B cell (primary cell): ENCODE measurements around the gene SLC25A26. TPM values are rescaled to one million over a fixed set of nuclear protein-coding genes. Genes with fewer than 3 reads are reported as not detected.

Source experiments
- ATAC-seq: fragments of 200-7000 bp; cut with Tn5 transposase; one replicate; pipeline ENCODE4 v1.10.0; 2021; ENCODE audit warnings: low read depth, mild to moderate bottlenecking, moderate number of reproducible peaks, moderate library complexity
- CTCF ChIA-PET: fragments of 350-600 bp; sonication (Branson Sonifier 250); formaldehyde crosslinking; loops from one replicate; lab custom pipeline; 2021; ENCODE audit warnings: antibody characterized with exemption, inconsistent platforms; lab: Charles Lee
- POLR2A ChIA-PET: fragments of 350-600 bp; sonication (Branson Sonifier 250); formaldehyde crosslinking; loops from one replicate; lab custom pipeline; 2021; ENCODE audit warnings: antibody characterized with exemption; lab: Charles Lee
- DNase-seq: peaks from one replicate; pipeline ENCODE4 v3.0.0; 2013
- H2AFZ ChIP-seq: 2 replicates; pipeline ENCODE4 v1.6.1; 2012; ENCODE audit warnings: mild to moderate bottlenecking, low read depth, low read length; ENCODE audit not compliant: insufficient read depth, poor library complexity, severe bottlenecking
- H3K27ac ChIP-seq, 2 donors: 1 replicate in 1 of 2; 2 replicates in 1 of 2; pipeline ENCODE4 v1.5.1; 2012 to 2013; ENCODE audit warnings: low read length in 2 of 2, mild to moderate bottlenecking in 2 of 2, moderate library complexity in 1 of 2
- H3K27me3 ChIP-seq, 4 experiments: fragments of 200-600 bp in 1 of 4; sonication (generic) in 1 of 4; replicated peaks in 1 of 4; 1 replicate in 2 of 4; 2 replicates in 2 of 4; pipeline versions ENCODE4 v1.6.1 to v1.7.0; 2013 to 2016; ENCODE audit warnings: low read length in 3 of 4, mild to moderate bottlenecking in 2 of 4, mixed read lengths in 1 of 4, moderate library complexity in 1 of 4; ENCODE audit not compliant: insufficient read depth in 4 of 4, control insufficient read depth in 3 of 4; ENCODE audit errors: control extremely low read depth in 1 of 4
- H3K36me3 ChIP-seq, 2 experiments: replicated peaks in 1 of 2; 1 replicate in 1 of 2; 2 replicates in 1 of 2; pipeline versions ENCODE4 v1.6.1 to v1.7.1; 2013; ENCODE audit warnings: low read length in 1 of 2; ENCODE audit not compliant: insufficient read depth in 2 of 2, control insufficient read depth in 1 of 2; ENCODE audit errors: control extremely low read depth in 1 of 2, extremely low read depth in 1 of 2
- H3K4me1 ChIP-seq, 2 donors: fragments of 200-600 bp in 1 of 2; sonication (generic) in 1 of 2; 1 replicate in 1 of 2; 2 replicates in 1 of 2; pipeline versions ENCODE4 v1.5.1 to v1.6.1; 2013 to 2017; ENCODE audit warnings: low read length in 2 of 2; ENCODE audit not compliant: control insufficient read depth in 2 of 2, insufficient read depth in 2 of 2
- H3K4me2 ChIP-seq: replicated peaks from 2 replicates; pipeline ENCODE3; 2012; ENCODE audit warnings: mild to moderate bottlenecking, low read depth, low read length; ENCODE audit not compliant: poor library complexity, severe bottlenecking
- H3K4me3 ChIP-seq, 5 experiments: fragments of 200-600 bp in 1 of 5; sonication (generic) in 1 of 5; 1 replicate in 3 of 5; 2 replicates in 2 of 5; pipeline versions ENCODE4 v1.5.1 to v1.7.0; 2011 to 2016; ENCODE audit warnings: low read length in 4 of 5, mild to moderate bottlenecking in 4 of 5, low read depth in 2 of 5, control low read depth in 1 of 5, moderate library complexity in 1 of 5; ENCODE audit not compliant: insufficient read depth in 1 of 5; ENCODE audit errors: control extremely low read depth in 1 of 5, extremely low read depth in 1 of 5
- H3K79me2 ChIP-seq: fragments of 200-600 bp; sonication (generic); one replicate; pipeline ENCODE4 v1.6.0; 2016; ENCODE audit warnings: low read length; ENCODE audit not compliant: control insufficient read depth, insufficient read depth
- H3K9ac ChIP-seq: fragments of 200-600 bp; sonication (generic); 2 replicates; pipeline ENCODE4 v1.6.1; 2017; ENCODE audit warnings: mild to moderate bottlenecking, low read length, moderate library complexity
- H3K9me3 ChIP-seq, 3 donors: one replicate each; pipeline versions ENCODE4 v1.6.1 to v1.7.1; 2013; ENCODE audit warnings: low read length in 2 of 3; ENCODE audit not compliant: control insufficient read depth in 2 of 3, insufficient read depth in 1 of 3; ENCODE audit errors: control extremely low read depth in 1 of 3
- H4K20me1 ChIP-seq: 2 replicates; pipeline ENCODE4 v1.6.0; 2012; ENCODE audit warnings: mild to moderate bottlenecking, low read length; ENCODE audit not compliant: insufficient read depth, control insufficient read depth, poor library complexity, severe bottlenecking
- H3K27ac Mint-ChIP-seq: one replicate; pipeline ENCODE4 v1.8.0; 2021; ENCODE audit warnings: mixed read lengths
- H3K27me3 Mint-ChIP-seq: one replicate; pipeline ENCODE4 v1.8.0; 2021; ENCODE audit warnings: mixed read lengths
- H3K4me1 Mint-ChIP-seq: one replicate; pipeline ENCODE4 v1.8.0; 2021; ENCODE audit warnings: mixed read lengths
- H3K4me3 Mint-ChIP-seq: one replicate; pipeline ENCODE4 v1.8.0; 2021; ENCODE audit warnings: mixed read lengths
- H3K9me3 Mint-ChIP-seq: one replicate; pipeline ENCODE4 v1.8.0; 2022; ENCODE audit warnings: mixed read lengths; ENCODE audit not compliant: insufficient read depth
- CTCF ChIP-seq: fragments of 200-600 bp; IDR thresholded peaks from one replicate; pipeline ENCODE4 v1.8.0; 2022; ENCODE audit warnings: antibody characterized with exemption, mild to moderate bottlenecking
- EZH2 ChIP-seq: IDR thresholded peaks from 2 replicates; pipeline ENCODE4 v1.6.1; 2012; ENCODE audit warnings: borderline replicate concordance, low read depth, mild to moderate bottlenecking, moderate library complexity, low read length; ENCODE audit not compliant: insufficient read depth, poor library complexity, severe bottlenecking
- WGBS: methylation state at CpG from one replicate; pipeline ENCODE4 v1.1.5; 2013; ENCODE audit warnings: missing lambda C conversion rate; ENCODE audit not compliant: insufficient coverage; 5-methylcytosine and 5-hydroxymethylcytosine counted together
- intact Hi-C: fragments of 100-400 bp; cut with micrococcal nuclease; formaldehyde crosslinking; loops from one replicate; pipeline ENCODE4 v1.10.0; 2022
- polyA plus RNA-seq: library from polyadenylated mRNA; depleted of rRNA; stranded (reverse); fragments of >200 nt; gene quantifications from 2 replicates; pipeline ENCODE4 v1.2.3, GENCODE V29; 2012
- total RNA-seq, 2 donors: library from RNA; stranded (reverse); fragments of 120-200 nt in 1 of 2; gene quantifications; 1 replicate in 1 of 2; 2 replicates in 1 of 2; pipeline versions ENCODE4 v1.2.3 to v1.2.4, GENCODE V29; 2013 to 2022

The SLC25A26 gene
- total and polyA plus RNA-seq, 2 donors (not counting 1 experiment from before 2014, with no cell fraction given) = 22.3 to 23.8 TPM

- Mint-ChIP-seq H3K9me3 (no peaks in the 10 kb centered on the region), H3K4me3 (no peak overlapping the region), H3K27me3 (no peaks in the 10 kb centered on the region), H3K4me1 (peaks cover 24% of the 10 kb centered on the region), H3K27ac (no peak overlapping the region)
- Histone ChIP-seq H2AFZ (no peak overlapping the region), H3K9me3 (no peaks in the 10 kb centered on the region), H3K79me2 (peaks cover 42% of the 10 kb centered on the region), H3K9ac (no peak overlapping the region), H4K20me1 (no peaks in the 10 kb centered on the region), H3K36me3 (no peaks in the 10 kb centered on the region), H3K4me1 (peaks cover 12 to 14% of the 10 kb centered on the region in 2 donors), H3K27ac (no peak overlapping the region), H3K4me2 (no peak overlapping the region), H3K4me3 (no peak overlapping the region), H3K27me3 (no peaks in the 10 kb centered on the region)
- ChIA-PET CTCF (interaction anchor here (0.6 to 0.8 kb wide), 2 partner anchors 210 to 467 kb away, joined by 3 read pairs; no protein-coding TSS in a partner anchor), POLR2A (no interaction called here)
- intact Hi-C loops = no loop called here
- no CpG with 5 or more reads among the region's 2 CpGs for WGBS
- DNase-seq = no peak
- TF ChIP-seq CTCF (no peak), EZH2 (no peak)
- ATAC-seq = no peak
Observed at GRCh38 chr3:66297260-66297873, 76.6 kb downstream of the SLC25A26 start.

GRCh38 chr3:66297900-66298299, 77.1 kb downstream of the SLC25A26 start:
- DNase-seq = no peak
- ChIA-PET CTCF (interaction anchor here (0.5 to 0.8 kb wide), 4 partner anchors 11 to 467 kb away, joined by 3 to 4 read pairs (median 3); no protein-coding TSS in a partner anchor), POLR2A (no interaction called here)

More at GRCh38 chr3:66297900-66298299, 77.1 kb downstream of the SLC25A26 start:
- Histone ChIP-seq H3K36me3 (no peaks in the 10 kb centered on the region), H3K4me3 (no peak overlapping the region), H3K27me3 (no peaks in the 10 kb centered on the region), H2AFZ (no peak overlapping the region), H3K4me2 (no peak overlapping the region), H3K9ac (no peak overlapping the region), H4K20me1 (no peaks in the 10 kb centered on the region), H3K27ac (no peak overlapping the region), H3K4me1 (peaks cover 18 to 19% of the 10 kb centered on the region in 2 donors), H3K9me3 (no peaks in the 10 kb centered on the region), H3K79me2 (peaks cover 40% of the 10 kb centered on the region)
- no peaks in the 10 kb centered on the region for H3K27me3 Mint-ChIP-seq
- H3K27ac Mint-ChIP-seq = no peak overlapping the region
- H3K4me3 Mint-ChIP-seq = no peak overlapping the region
- H3K9me3 Mint-ChIP-seq = no peaks in the 10 kb centered on the region
- intact Hi-C loops = no loop called here
- no peak for ATAC-seq
- WGBS = 100% methylated on average over 1 of the region's 2 CpGs
- H3K4me1 Mint-ChIP-seq = peaks cover 27% of the 10 kb centered on the region
- TF ChIP-seq CTCF (no peak), EZH2 (no peak)
